Measurements from ENCODE around the gene NEURL1B. TPM values are rescaled to one million over a fixed set of nuclear protein-coding genes. Genes with fewer than 3 reads are reported as not detected.

The NEURL1B gene
- total RNA-seq, 4 donors from 2014 or later: 10.3 to 86.5 (median 17.8) TPM

- no peak for ATAC-seq (ENCODE audit: low FRiP score)
- TF ChIP-seq CTCF (IDR thresholded peaks at IDR 0.05): no peak
- DNase-seq (ENCODE audit: low spot score): no peak
Observed at GRCh38 chr5:172608773-172609172, 32.3 kb upstream of the NEURL1B start.

- DNase-seq (ENCODE audit: low spot score) (no peak), ATAC-seq (ENCODE audit: low FRiP score) (no peak)
- no peak for TF ChIP-seq CTCF (IDR thresholded peaks at IDR 0.05)
Observed at GRCh38 chr5:172610643-172611042, 30.4 kb upstream of the NEURL1B start.

DNA sequence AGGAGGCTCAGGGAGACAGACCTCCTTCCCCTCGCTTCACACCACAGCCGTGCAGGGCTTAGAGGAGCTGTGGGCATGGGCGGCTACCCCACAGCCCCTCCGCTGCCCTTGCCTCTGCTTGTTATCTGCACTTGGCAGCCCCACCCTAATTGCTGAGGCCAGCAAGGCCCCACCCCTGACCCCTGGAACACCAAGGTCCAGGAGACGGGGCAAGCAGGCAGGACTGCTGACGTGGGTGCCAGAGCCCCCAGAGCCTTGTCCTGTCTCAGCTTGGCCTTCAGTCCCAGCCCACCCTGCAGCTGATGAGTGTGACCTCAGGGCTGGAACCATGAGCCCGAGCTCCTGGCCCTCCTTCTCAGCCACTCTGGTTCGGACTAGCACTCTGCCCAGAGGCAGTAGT lies 29.1 kb upstream of the NEURL1B start:
- no peak for TF ChIP-seq CTCF (IDR thresholded peaks at IDR 0.05)
- DNase-seq (ENCODE audit: low spot score) (no peak), ATAC-seq (ENCODE audit: low FRiP score) (no peak)

GRCh38 chr5:172612771-172613170 lies 28.3 kb upstream of the NEURL1B start:
- TF ChIP-seq CTCF (IDR thresholded peaks at IDR 0.05): no peak
- DNase-seq (ENCODE audit: low spot score) (no peak), ATAC-seq (ENCODE audit: low FRiP score) (no peak)

DNA sequence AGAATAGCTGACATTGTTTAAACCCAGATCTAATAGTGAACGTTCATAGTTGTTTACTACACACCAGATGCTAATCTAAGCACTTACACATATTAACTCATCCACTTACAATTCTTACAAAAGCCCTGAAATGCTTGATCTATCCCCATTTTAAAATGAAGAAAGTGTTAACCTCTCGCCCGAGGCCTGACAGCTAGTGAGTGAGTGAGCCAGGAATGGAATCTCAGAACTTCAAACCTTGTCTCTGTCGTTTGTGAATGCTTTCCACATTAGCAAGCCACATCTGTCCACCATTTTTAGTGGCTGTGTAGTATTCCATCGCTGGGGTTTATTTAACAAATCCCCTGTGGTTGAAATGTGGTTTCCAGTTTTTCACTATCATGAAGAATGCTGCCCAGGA lies 24.9 kb upstream of the NEURL1B start:
- DNase-seq (ENCODE audit: low spot score) (no peak), ATAC-seq (ENCODE audit: low FRiP score) (no peak)
- no peak for TF ChIP-seq CTCF (IDR thresholded peaks at IDR 0.05)

GRCh38 chr5:172616730-172617129 lies 24.3 kb upstream of the NEURL1B start:
- ATAC-seq (ENCODE audit: low FRiP score) (peak; percentile 69), DNase-seq (ENCODE audit: low spot score) (no peak)
- no peak for TF ChIP-seq CTCF (IDR thresholded peaks at IDR 0.05)

- no peak for TF ChIP-seq CTCF (IDR thresholded peaks at IDR 0.05)
- ATAC-seq (ENCODE audit: low FRiP score): no peak
- no peak for DNase-seq (ENCODE audit: low spot score)
Observed at GRCh38 chr5:172617817-172618216, 23.2 kb upstream of the NEURL1B start.

Measured in omental fat pad (tissue), 4 donors.